GM19238 (cell line): Measurements from ENCODE around the gene CBR3.

Experiments used
- DNase-seq: peaks from one replicate; pipeline ENCODE4 v3.0.0; 2011; ENCODE audit warnings: low spot score; ENCODE audit not compliant: insufficient read length

Gene CBR3

GRCh38 chr21:36183144-36183795 is 48.4 kb downstream of the CBR3 start:
- no peak for DNase-seq

DNA sequence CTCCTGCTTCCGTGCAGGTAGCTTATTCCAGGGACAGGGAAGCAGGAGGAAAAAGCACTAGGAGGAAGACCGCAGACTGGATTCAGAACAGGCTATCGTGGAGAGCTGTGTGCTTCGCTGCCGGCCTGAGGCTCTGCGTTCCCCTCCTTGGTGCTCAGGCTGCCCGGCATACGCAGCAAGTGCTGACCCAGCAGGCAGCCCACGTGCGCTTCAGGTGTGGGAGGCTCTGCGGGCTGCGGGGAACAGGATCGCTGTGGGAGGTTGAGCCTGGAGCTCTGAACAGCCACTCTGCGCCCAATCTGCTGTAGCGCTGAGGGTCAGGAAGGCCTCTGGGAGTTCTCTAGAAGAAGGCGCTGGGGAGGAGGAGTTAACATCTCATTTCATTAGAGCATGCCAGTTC is 49.7 kb downstream of the CBR3 start:
- no peak for DNase-seq

DNA sequence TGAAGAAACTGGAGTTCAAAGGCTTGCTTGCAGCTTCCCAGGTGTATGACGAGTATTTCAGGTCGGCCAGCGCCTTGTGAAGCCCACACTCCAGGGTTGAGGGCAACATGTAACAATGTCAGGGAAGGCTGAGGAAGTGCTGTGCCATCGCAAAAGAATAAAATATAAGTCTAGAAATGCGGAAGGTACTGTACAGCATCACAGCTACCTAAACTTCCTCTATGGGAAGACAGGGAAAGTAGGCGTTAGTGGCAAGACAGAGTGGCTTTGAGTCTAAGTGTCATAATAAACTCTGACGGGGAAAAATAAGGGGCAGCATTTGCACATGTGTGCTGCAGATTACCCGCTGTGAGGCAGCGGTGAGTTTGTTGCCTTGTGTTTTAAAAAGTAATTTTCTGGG is 50.6 kb downstream of the CBR3 start:
- DNase-seq: no peak

DNA sequence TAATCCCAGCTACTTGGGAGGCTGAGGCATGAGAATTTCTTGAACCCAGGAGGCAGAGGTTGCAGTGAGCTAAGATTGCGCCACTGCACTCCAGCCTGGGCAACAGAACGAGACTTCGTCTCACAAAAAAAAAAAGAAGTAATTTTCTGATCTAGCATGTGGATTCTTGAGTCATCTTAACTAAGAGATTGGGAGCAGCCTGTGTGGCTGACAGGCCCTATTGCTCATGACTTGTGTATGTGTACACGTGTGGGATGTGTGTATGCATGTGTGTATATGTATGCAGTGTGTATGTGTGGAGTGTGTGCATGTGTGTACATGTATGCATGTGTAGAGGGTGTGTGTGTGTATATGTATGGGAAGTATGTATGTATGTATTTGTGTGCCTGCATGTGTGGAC is 51.2 kb downstream of the CBR3 start:
- no peak for DNase-seq

- no peak for DNase-seq
Measured at GRCh38 chr21:36186506-36187399, 51.9 kb downstream of the CBR3 start.

DNA sequence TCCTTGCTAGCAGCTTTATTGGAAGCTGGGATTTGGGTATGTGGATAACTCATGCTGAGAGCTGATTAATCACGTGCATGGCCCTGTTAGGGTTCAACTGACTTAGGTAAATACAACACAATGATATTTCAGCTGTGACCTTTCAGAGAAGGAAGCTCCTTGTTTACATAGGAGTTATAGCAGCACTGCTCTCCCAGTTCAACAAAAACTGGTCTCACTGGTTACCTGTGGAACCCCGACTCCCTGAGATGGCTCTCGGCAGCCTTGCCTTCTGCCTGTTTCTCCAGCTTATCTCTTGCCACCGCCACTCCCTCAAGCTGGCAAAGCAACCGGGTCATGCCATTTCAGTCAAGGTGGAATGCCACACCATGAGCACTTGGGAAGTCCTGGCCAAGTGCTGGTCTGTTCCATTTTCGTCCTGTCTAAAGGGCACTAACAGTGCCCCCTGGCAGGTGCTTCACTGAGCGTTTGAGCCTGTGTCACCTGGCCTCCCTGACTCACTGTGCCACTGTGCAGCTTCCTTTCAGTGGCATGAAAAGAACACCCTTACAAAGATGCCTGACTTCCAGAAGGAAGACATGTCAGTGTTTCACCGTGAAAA is 53.3 kb downstream of the CBR3 start:
- no peak for DNase-seq

GRCh38 chr21:36188937-36189336 is 54.1 kb downstream of the CBR3 start:
- no peak for DNase-seq

DNA sequence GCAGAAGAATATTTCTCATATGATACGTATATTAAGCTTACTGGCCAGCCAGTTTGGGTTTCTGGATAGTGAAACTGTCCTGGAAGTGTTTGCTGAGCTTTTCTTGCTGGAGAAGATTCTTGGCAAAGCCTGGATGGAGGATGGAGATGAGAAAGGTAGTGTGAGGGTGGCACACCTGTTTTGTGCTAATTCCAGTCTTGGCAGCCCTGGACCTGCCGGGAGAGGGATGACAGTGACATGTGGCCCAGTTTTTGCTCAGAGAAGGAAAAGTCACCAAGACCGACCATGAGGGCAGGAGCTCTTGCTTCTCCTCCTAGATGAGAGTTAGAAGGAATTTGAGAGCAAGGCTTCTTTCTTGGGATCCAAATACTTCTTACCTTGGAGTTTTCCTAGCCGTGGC is 55.9 kb downstream of the CBR3 start:
- DNase-seq: no peak

GRCh38 chr21:36193200-36193599 is 58.3 kb downstream of the CBR3 start:
- no peak for DNase-seq

GRCh38 chr21:36194024-36194423 is 59.1 kb downstream of the CBR3 start:
- DNase-seq: no peak

DNA sequence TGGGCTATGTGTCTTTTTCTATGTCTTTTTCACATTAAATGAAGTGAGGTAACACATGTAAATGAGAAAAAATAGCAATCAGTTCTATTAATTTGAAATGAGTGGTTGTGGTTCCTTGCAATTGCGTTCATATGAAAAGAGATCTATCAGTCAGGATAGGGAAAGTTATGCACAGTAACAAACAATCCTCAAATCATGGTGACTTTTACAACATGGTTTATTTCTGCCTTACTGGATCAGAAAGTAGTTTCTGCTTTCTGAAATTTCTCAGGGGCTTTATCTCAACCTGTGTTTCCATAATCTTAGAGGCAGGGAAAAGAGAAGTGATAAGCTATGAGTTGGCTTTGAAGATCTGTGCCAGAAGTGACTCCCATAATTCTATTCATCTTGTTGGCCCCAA is 60.7 kb downstream of the CBR3 start:
- no peak for DNase-seq
